Neutrophil (primary cell): ENCODE data around the gene KISS1.

Source experiments
- H3K27ac ChIP-seq: fragments of 200-600 bp; sonication (generic); 2 replicates; pipeline ENCODE4 v1.5.1; 2016; ENCODE audit warnings: mild to moderate bottlenecking, moderate library complexity
- H3K27me3 ChIP-seq: fragments of 200-600 bp; sonication (generic); 2 replicates; pipeline ENCODE4 v1.6.0; 2016; ENCODE audit warnings: mild to moderate bottlenecking
- H3K36me3 ChIP-seq: fragments of 200-600 bp; sonication (generic); 2 replicates; pipeline ENCODE4 v1.5.1; 2017
- H3K4me1 ChIP-seq, 2 experiments: fragments of 200-600 bp in 1 of 2; sonication (generic) in 1 of 2; 1 replicate in 1 of 2; 2 replicates in 1 of 2; pipeline versions ENCODE4 v1.5.1 to v1.6.1; 2013 to 2016; ENCODE audit warnings: low read depth in 1 of 2, low read length in 1 of 2, mild to moderate bottlenecking in 1 of 2, moderate library complexity in 1 of 2; ENCODE audit not compliant: control insufficient read depth in 1 of 2, insufficient read depth in 1 of 2
- H3K4me3 ChIP-seq, 2 experiments: fragments of 200-600 bp in 1 of 2; sonication (generic) in 1 of 2; 1 replicate in 1 of 2; 2 replicates in 1 of 2; pipeline ENCODE4 v1.5.1; 2013 to 2016; ENCODE audit warnings: low read depth in 1 of 2, low read length in 1 of 2, mild to moderate bottlenecking in 1 of 2, moderate library complexity in 1 of 2
- H3K9me3 ChIP-seq: fragments of 200-600 bp; sonication (generic); 2 replicates; pipeline ENCODE4 v1.5.1; 2016
- TF ChIP-seq, protein P1 (sequence below): fragments of 200-600 bp; sonication (generic); IDR thresholded peaks from 2 replicates; pipeline ENCODE4 v1.5.1; 2016; ENCODE audit warnings: antibody characterized with exemption

The KISS1 gene

DNA sequence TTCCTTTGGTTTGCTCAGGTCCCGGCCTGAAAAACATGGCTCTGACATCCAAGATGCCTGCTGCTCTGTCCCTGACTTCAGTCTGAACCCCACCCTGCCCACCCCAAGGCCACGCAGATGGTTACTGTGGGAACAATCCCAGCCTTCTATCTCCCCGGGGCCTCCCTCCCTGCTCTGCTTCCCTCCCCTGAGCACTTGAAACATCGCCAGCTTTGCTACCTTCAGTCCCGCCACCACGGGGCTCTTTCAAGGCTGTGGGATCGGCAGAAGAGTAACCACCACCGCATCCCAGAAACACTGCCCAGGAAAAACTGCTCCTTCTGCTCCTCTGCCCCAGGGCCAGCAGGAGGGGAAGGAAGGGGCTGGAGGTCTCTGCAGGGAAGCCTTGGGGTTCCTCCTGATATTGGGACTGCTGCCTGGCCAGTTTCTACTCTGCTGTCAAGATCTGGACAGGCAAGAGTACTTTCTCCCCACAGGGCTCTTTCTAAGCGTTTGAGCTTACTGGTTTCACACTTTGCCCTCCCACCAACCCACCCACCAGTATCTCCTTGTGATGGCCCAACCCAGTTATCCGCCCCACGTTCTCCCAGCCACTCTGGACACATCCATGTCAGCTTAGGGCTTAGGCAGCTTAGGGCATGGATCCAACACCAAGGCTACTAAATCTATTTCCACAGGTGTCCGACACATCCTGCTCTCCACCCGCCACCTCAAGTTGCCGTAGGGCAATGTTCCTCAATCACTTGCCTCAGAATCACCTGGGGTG lies 52.8 kb downstream of the KISS1 start:
- peaks cover 29% of the 10 kb centered on the region for H3K27me3 ChIP-seq
- H3K9me3 ChIP-seq: no peaks in the 10 kb centered on the region
- no peaks in the 10 kb centered on the region for H3K36me3 ChIP-seq
- no peak overlapping the region for H3K27ac ChIP-seq
- no peaks in the 10 kb centered on the region for H3K4me1 ChIP-seq
- TF ChIP-seq, protein P1, sequence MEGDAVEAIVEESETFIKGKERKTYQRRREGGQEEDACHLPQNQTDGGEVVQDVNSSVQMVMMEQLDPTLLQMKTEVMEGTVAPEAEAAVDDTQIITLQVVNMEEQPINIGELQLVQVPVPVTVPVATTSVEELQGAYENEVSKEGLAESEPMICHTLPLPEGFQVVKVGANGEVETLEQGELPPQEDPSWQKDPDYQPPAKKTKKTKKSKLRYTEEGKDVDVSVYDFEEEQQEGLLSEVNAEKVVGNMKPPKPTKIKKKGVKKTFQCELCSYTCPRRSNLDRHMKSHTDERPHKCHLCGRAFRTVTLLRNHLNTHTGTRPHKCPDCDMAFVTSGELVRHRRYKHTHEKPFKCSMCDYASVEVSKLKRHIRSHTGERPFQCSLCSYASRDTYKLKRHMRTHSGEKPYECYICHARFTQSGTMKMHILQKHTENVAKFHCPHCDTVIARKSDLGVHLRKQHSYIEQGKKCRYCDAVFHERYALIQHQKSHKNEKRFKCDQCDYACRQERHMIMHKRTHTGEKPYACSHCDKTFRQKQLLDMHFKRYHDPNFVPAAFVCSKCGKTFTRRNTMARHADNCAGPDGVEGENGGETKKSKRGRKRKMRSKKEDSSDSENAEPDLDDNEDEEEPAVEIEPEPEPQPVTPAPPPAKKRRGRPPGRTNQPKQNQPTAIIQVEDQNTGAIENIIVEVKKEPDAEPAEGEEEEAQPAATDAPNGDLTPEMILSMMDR: no peak
- no peak overlapping the region for H3K4me3 ChIP-seq

DNA sequence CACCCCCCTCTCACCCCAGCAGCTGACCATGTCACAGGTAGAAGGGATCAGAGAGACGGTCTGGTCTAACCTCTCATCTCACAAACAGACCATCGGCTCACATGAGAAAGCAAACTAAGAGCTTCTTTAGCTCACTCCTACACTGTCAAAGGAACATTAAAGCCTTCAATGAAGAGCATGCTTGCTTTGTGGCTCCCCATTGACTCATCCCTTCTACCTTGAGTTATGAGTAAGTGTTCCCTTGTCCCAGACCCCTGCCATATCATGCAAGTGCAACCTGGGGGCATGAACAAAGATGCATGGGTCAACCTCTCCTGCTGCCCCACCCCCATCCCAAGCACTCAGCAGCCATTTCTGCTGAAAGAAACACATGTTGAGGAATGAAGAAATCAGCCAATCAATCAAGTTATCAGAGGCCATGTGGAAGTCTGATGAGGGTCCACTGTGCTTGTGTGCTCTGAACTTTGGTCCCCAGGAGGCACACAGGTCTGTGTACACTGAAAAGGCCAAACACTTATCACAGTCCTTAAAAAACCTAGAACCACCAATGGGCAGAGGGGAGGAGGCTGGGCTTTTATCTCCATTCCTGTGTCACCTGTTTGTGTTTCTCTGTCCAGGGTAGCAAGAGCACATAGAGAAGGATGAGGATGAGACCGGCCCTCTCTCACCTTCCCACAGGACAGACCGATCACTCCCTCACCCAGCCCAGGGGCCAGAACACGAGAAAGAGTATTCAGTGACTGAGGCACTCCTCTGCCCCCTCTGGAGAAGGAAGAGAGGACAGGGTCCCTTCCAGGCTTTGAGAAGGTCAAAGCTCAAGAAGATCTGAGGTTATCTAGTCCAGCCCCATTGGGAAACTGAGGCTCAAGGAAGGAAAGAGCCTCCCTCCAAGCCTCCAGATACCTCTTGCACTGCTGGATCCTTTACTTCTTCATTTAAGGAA lies 54.0 kb downstream of the KISS1 start:
- TF ChIP-seq, protein P1: no peak
- Histone ChIP-seq H3K36me3 (no peaks in the 10 kb centered on the region), H3K4me3 (no peak overlapping the region), H3K9me3 (no peaks in the 10 kb centered on the region), H3K27me3 (peaks cover 23% of the 10 kb centered on the region), H3K4me1 (no peaks in the 10 kb centered on the region), H3K27ac (no peak overlapping the region)

- Histone ChIP-seq H3K36me3 (no peaks in the 10 kb centered on the region), H3K27me3 (peaks cover 23% of the 10 kb centered on the region), H3K27ac (no peak overlapping the region), H3K9me3 (no peaks in the 10 kb centered on the region), H3K4me3 (no peak overlapping the region), H3K4me1 (no peaks in the 10 kb centered on the region)
- TF ChIP-seq, protein P1: no peak
Measured at GRCh38 chr1:204141131-204141530, 55.2 kb downstream of the KISS1 start.
